Liver (tissue), 9 donors: Measurements from ENCODE around the gene NEIL3. TPM values are rescaled to one million over a fixed set of nuclear protein-coding genes. Genes with fewer than 3 reads are reported as not detected.

Experiments
- DNase-seq: peaks from one replicate; pipeline ENCODE4 v3.0.0-alpha.2; 2017; ENCODE audit warnings: low spot score
- H3K27ac ChIP-seq, 2 donors: one replicate each; pipeline ENCODE4 v1.7.0; 2013; ENCODE audit warnings: inconsistent platforms in 2 of 2, low read length in 2 of 2, control low read depth in 1 of 2, low read depth in 1 of 2, mild to moderate bottlenecking in 1 of 2
- H3K27me3 ChIP-seq, 4 donors: one replicate each; pipeline versions ENCODE4 v1.6.1 to v1.7.0; 2013; ENCODE audit warnings: low read length in 3 of 4, inconsistent platforms in 1 of 4, mild to moderate bottlenecking in 1 of 4, moderate library complexity in 1 of 4; ENCODE audit not compliant: control insufficient read depth in 4 of 4, insufficient read depth in 4 of 4
- H3K36me3 ChIP-seq, 4 donors: one replicate each; pipeline versions ENCODE4 v1.6.1 to v1.7.0; 2013; ENCODE audit warnings: low read length in 3 of 4, mild to moderate bottlenecking in 3 of 4, low read depth in 1 of 4, moderate library complexity in 1 of 4; ENCODE audit not compliant: control insufficient read depth in 4 of 4, insufficient read depth in 3 of 4
- H3K4me1 ChIP-seq, 4 donors: one replicate each; pipeline versions ENCODE4 v1.6.1 to v1.7.0; 2013; ENCODE audit warnings: low read length in 3 of 4, mild to moderate bottlenecking in 3 of 4, moderate library complexity in 1 of 4; ENCODE audit not compliant: control insufficient read depth in 4 of 4, insufficient read depth in 4 of 4
- H3K4me3 ChIP-seq, 3 donors: one replicate each; pipeline versions ENCODE4 v1.6.1 to v1.7.0; 2013; ENCODE audit warnings: low read length in 3 of 3, control low read depth in 1 of 3, low read depth in 1 of 3, mild to moderate bottlenecking in 1 of 3
- H3K9ac ChIP-seq, 2 donors: one replicate each; pipeline ENCODE4 v1.7.0; 2013; ENCODE audit warnings: low read length in 2 of 2, mild to moderate bottlenecking in 2 of 2, moderate library complexity in 2 of 2, control low read depth in 1 of 2, low read depth in 1 of 2
- H3K9me3 ChIP-seq, 4 donors: one replicate each; pipeline versions ENCODE4 v1.6.1 to v1.7.0; 2013; ENCODE audit warnings: low read length in 3 of 4; ENCODE audit not compliant: control insufficient read depth in 4 of 4
- EGR1 ChIP-seq, 2 donors: IDR thresholded peaks; 2 replicates each; pipeline ENCODE4 v1.6.1; 2016 to 2018; ENCODE audit warnings: antibody characterized with exemption in 2 of 2, low read depth in 2 of 2
- FOXA1 ChIP-seq: IDR thresholded peaks from 2 replicates; pipeline ENCODE4 v1.6.1; 2016; ENCODE audit warnings: antibody characterized with exemption
- GABPA ChIP-seq, 2 donors: IDR thresholded peaks in 1 of 2; conservative IDR thresholded peaks in 1 of 2; 2 replicates each; pipeline ENCODE4 v1.6.1; 2016; ENCODE audit warnings: antibody characterized with exemption in 2 of 2, mild to moderate bottlenecking in 1 of 2, moderate library complexity in 1 of 2
- HNF4G ChIP-seq: IDR thresholded peaks from 2 replicates; pipeline ENCODE4 v1.6.1; 2016; ENCODE audit warnings: antibody characterized with exemption
- JUND ChIP-seq, 2 donors: IDR thresholded peaks; 2 replicates each; pipeline ENCODE4 v1.6.1; 2016; ENCODE audit warnings: antibody characterized with exemption in 2 of 2
- NR2F2 ChIP-seq: IDR thresholded peaks from 2 replicates; pipeline ENCODE4 v1.6.1; 2016; ENCODE audit warnings: antibody characterized with exemption
- RAD21 ChIP-seq, 2 donors: IDR thresholded peaks; 2 replicates each; pipeline ENCODE4 v1.6.1; 2016; ENCODE audit warnings: antibody characterized with exemption in 2 of 2, mild to moderate bottlenecking in 2 of 2
- REST ChIP-seq: IDR thresholded peaks from 2 replicates; pipeline ENCODE4 v1.6.1; 2016; ENCODE audit warnings: antibody characterized with exemption, mild to moderate bottlenecking
- RXRA ChIP-seq, 2 donors: IDR thresholded peaks; 2 replicates each; pipeline ENCODE4 v1.6.1; 2017 to 2018; ENCODE audit warnings: antibody characterized with exemption in 2 of 2, mild to moderate bottlenecking in 1 of 2
- SP1 ChIP-seq: IDR thresholded peaks from 2 replicates; pipeline ENCODE4 v1.6.1; 2018; ENCODE audit warnings: antibody characterized with exemption, mild to moderate bottlenecking
- TAF1 ChIP-seq: conservative IDR thresholded peaks from 2 replicates; pipeline ENCODE4 v1.6.1; 2016; ENCODE audit warnings: antibody characterized with exemption, mild to moderate bottlenecking
- YY1 ChIP-seq: IDR thresholded peaks from 2 replicates; pipeline ENCODE4 v1.6.1; 2016; ENCODE audit warnings: antibody characterized with exemption, mild to moderate bottlenecking
- ZBTB33 ChIP-seq: IDR thresholded peaks from 2 replicates; pipeline ENCODE4 v1.6.1; 2016; ENCODE audit warnings: antibody characterized with exemption
- WGBS: extraction: QIAGEN DNeasy Blood & Tissue Kit; methylation state at CpG from one replicate; pipeline ENCODE4 v1.1.7; 2013; 5-methylcytosine and 5-hydroxymethylcytosine counted together
- polyA plus RNA-seq, 2 donors: library from polyadenylated mRNA; stranded (reverse) in 1 of 2; unstranded in 1 of 2; fragments of 200-250 nt in 1 of 2; fragments of >200 nt in 1 of 2; fragmentation: Nextera tagmentation in 1 of 2; extraction: Ambion mirVana in 1 of 2; gene quantifications; one replicate each; pipeline versions ENCODE4 v1.2.1 to v1.2.3, GENCODE V29; 2013 to 2015
- total RNA-seq, 2 donors: library from RNA; depleted of rRNA; stranded (reverse); fragments of >200 nt; gene quantifications; one replicate each; pipeline ENCODE4 v1.2.3, GENCODE V29; 2014
- donor health status: healthy.
- donor health status: healthy.
- donor health status: healthy.
- donor health status: healthy.
- donor health status: healthy.

NEIL3 gene
- total and polyA plus RNA-seq, 4 donors: 0.07 to 11.0 (median 0.19) TPM

- Histone ChIP-seq H3K4me1 (no peaks in the 10 kb centered on the region), H3K36me3 (no peaks in the 10 kb centered on the region), H3K9ac (no peak overlapping the region), H3K9me3 (peaks cover 0 to 4% (median under 1%) of the 10 kb centered on the region in 4 donors), H3K4me3 (no peak overlapping the region), H3K27ac (no peak overlapping the region), H3K27me3 (no peaks in the 10 kb centered on the region)
- no peak for DNase-seq
- WGBS: 72% methylated on average over 2 of the region's 2 CpGs
- TF ChIP-seq ZBTB33 (no peak), RAD21 (IDR thresholded peaks at IDR 0.05) (peak in 1 of 2 donors; percentile 18), REST (no peak)
Measured at GRCh38 chr4:177376024-177376423, 66.3 kb downstream of the NEIL3 start.

- Histone ChIP-seq H3K4me1 (no peaks in the 10 kb centered on the region), H3K4me3 (no peak overlapping the region), H3K36me3 (no peaks in the 10 kb centered on the region), H3K27me3 (no peaks in the 10 kb centered on the region), H3K27ac (no peak overlapping the region), H3K9me3 (peaks cover 0 to 7% (median under 1%) of the 10 kb centered on the region in 4 donors), H3K9ac (no peak overlapping the region)
- TF ChIP-seq HNF4G (no peak), ZBTB33 (no peak), RXRA (IDR thresholded peaks at IDR 0.05) (no peak), EGR1 (IDR thresholded peaks at IDR 0.05; ENCODE audit: low read depth in 2 of 2) (no peak), RAD21 (IDR thresholded peaks at IDR 0.05) (no peak), TAF1 (no peak), JUND (IDR thresholded peaks at IDR 0.05) (no peak), FOXA1 (no peak)
- no peak for DNase-seq
- 97% methylated on average over 19 of the region's 19 CpGs for WGBS
Measured at GRCh38 chr4:177380730-177381287, 71.1 kb downstream of the NEIL3 start.

- WGBS: 95% methylated on average over 13 of the region's 13 CpGs
- TF ChIP-seq YY1: no peak
- TF ChIP-seq GABPA (IDR thresholded peaks at IDR 0.05 in 1 of 2, conservative IDR thresholded peaks at IDR 0.05 in 1 of 2): no peak
- no peak for TF ChIP-seq ZBTB33
- TF ChIP-seq NR2F2: no peak
- TF ChIP-seq EGR1 (IDR thresholded peaks at IDR 0.05; ENCODE audit: low read depth in 2 of 2): no peak
- no peak for TF ChIP-seq RAD21 (IDR thresholded peaks at IDR 0.05)
- no peak for TF ChIP-seq REST
- TF ChIP-seq SP1: no peak
Measured at GRCh38 chr4:177381762-177382310, 72.2 kb downstream of the NEIL3 start.

More at GRCh38 chr4:177381762-177382310, 72.2 kb downstream of the NEIL3 start:
- Histone ChIP-seq H3K36me3 (no peaks in the 10 kb centered on the region), H3K9ac (no peak overlapping the region), H3K9me3 (peaks cover 0 to 7% (median under 1%) of the 10 kb centered on the region in 4 donors), H3K27ac (no peak overlapping the region), H3K4me3 (no peak overlapping the region), H3K27me3 (no peaks in the 10 kb centered on the region), H3K4me1 (no peaks in the 10 kb centered on the region)
- no peak for DNase-seq
